Retinal pigment epithelial cell (primary cell): ENCODE measurements around the gene ARSG.
A peak's percentile ranks its signal among the peaks of the same experiment; 100 is the strongest.
"Not testable (repeated sequence)": the region's sequence is repeated elsewhere in the genome, so short reads cannot be mapped to it uniquely, and the experiment has no call there.

ENCODE experiments used
- DNase-seq: peaks from one replicate; pipeline ENCODE4 v3.0.0-alpha.2; 2010; ENCODE audit warnings: low read depth
- H3K4me3 ChIP-seq: 2 replicates; pipeline ENCODE4 v1.5.1; 2011; ENCODE audit warnings: mild to moderate bottlenecking, low read length, control low read depth, moderate library complexity
- TF ChIP-seq, protein P1 (sequence below): conservative IDR thresholded peaks from 2 replicates; pipeline ENCODE4 v1.5.1; 2011; ENCODE audit warnings: low read depth, low read length, control low read depth, inconsistent platforms

The ARSG gene

DNA sequence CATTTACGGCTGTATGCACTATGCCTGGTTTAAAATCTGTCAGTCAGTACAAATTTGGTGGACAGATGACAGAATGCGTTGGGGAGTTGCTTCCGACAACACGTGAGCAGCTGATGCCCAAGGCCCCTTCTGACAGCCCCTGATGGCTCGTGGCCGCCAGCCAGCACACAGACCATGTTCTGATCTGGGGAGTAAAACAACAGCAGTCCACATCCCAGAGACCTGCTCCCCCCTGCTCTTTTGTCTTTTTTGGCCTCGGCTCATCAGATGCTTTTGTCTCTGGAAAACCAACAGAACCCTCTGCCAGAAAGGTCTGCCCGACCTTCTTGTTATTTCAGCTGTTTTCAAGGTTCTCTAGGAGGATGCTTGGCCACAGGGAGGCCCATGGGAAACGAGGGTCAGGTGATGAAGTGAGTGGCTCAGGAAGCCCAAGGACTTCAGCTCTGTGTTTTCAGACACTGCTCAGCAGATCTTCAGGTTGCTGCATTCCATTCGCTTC, 10.8 kb downstream of the ARSG start:
- TF ChIP-seq, protein P1, sequence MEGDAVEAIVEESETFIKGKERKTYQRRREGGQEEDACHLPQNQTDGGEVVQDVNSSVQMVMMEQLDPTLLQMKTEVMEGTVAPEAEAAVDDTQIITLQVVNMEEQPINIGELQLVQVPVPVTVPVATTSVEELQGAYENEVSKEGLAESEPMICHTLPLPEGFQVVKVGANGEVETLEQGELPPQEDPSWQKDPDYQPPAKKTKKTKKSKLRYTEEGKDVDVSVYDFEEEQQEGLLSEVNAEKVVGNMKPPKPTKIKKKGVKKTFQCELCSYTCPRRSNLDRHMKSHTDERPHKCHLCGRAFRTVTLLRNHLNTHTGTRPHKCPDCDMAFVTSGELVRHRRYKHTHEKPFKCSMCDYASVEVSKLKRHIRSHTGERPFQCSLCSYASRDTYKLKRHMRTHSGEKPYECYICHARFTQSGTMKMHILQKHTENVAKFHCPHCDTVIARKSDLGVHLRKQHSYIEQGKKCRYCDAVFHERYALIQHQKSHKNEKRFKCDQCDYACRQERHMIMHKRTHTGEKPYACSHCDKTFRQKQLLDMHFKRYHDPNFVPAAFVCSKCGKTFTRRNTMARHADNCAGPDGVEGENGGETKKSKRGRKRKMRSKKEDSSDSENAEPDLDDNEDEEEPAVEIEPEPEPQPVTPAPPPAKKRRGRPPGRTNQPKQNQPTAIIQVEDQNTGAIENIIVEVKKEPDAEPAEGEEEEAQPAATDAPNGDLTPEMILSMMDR, result no peak

DNA sequence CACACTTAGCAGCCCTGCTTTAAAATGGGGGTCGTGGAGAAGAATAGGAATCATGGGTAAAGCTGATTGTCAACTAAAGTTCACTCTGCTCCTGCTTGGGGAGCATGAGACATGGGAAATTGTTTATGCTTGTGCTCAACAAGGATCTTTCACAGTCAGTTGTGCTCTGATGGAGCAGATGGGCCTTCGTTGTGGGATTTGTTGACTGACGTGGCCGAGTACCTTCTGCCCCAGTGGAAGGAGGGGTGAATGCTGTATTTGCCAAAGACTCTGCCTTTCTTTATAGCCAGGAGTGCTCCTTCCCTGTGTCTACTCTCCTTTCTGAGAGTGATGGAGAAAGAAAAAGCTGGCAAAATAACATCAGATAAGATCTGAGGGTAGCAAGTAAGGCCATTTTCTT, 11.4 kb downstream of the ARSG start:
- no peak for DNase-seq
- no peak overlapping the region for H3K4me3 ChIP-seq
- TF ChIP-seq, protein P1, result no peak

More for the DNA sequence above, 10.8 kb downstream of the ARSG start:
- H3K4me3 ChIP-seq, result no peak overlapping the region
- DNase-seq, result no peak

DNA sequence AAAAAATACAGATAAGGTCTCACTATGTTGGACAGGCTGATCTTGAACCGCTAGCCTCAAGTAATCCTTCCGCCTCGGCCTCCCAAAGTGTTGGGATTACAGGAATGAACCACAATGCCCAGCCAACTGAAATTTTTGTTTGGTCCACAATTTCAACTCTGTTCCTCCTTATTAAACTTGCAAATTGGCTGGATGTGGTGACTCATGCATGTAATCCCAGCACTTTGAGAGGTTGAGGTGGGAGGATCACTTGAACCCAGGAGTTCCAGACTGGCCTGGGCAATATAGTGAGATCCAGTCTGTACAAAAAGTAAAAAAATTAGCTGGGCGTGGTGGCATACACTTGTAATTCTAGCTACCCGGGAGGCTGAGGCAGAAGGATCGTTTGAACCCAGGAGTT, 13.4 kb downstream of the ARSG start:
- DNase-seq, result no peak
- TF ChIP-seq, protein P1, result no peak
- no peak overlapping the region for H3K4me3 ChIP-seq

DNA sequence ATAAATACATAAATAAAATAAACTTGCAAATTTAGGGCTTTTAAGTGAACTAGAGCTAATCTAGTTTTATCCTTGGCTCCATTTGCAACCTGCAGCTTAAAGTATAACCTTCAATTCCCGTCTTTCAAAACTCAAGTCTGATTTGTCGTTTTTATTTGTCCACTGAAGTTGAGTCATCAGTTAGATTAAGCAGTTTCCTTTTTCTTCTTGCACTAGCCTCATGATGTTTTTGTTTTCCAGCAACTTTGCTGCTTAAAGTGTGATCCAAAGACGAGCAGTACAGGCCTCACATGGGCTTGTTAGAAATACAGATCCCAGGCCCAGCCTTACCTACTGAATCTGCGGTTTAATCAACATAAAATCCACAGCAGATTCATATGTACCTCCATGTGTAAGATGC, 13.8 kb downstream of the ARSG start:
- no peak overlapping the region for H3K4me3 ChIP-seq
- DNase-seq, result peak; percentile 61
- TF ChIP-seq, protein P1, result no peak

DNA sequence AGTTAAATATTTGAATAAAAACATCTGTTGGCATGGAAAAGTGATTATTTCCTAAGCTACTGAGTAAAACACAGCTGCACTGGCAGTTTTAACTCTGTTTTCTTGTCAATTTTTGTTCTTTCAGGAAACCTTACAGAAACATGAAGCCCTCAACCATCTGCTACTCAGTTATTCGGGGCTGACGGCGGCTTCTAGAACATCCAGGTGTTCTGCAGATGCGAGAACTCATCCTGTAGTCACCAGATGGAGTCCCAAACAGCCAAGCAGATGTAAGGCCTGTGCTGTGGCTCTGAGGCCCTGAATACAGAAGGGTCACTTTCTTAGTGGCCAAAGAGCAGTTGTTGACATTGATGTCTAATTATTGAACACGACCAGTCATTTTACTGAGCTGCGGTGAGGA, 15.5 kb downstream of the ARSG start:
- TF ChIP-seq, protein P1, result no peak
- no peak overlapping the region for H3K4me3 ChIP-seq
- no peak for DNase-seq

DNA sequence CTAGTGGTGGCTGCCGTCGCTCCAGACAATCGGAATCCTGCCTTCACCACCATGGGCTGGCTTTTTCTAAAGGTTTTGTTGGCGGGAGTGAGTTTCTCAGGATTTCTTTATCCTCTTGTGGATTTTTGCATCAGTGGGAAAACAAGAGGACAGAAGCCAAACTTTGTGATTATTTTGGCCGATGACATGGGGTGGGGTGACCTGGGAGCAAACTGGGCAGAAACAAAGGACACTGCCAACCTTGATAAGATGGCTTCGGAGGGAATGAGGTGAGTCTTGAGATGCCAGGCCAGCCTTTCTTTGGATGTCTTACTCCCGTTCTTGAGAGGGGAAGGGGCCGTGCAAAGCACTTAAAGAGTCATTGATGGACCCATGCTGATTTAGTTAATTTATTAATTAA, 16.1 kb downstream of the ARSG start:
- TF ChIP-seq, protein P1, result no peak
- no peak overlapping the region for H3K4me3 ChIP-seq
- no peak for DNase-seq

DNA sequence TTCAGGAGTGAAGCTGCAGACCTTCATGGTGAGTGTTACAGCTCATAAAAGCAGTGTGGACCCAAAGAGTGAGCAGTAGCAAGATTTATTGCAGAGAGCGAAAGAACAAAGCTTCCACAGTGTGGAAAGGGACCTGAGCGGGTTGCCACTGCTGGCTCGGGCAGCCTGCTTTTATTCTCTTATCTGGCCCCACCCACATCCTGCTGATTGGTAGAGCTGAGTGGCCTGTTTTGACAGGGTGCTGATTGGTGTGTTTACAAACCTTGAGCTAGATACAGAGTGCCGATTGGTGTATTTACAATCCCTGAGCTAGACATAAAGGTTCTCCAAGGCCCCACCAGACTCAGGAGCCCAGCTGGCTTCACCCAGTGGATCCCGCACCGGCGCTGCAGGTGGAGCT, 17.2 kb downstream of the ARSG start:
- not testable (repeated sequence) for H3K4me3 ChIP-seq, DNase-seq

DNA sequence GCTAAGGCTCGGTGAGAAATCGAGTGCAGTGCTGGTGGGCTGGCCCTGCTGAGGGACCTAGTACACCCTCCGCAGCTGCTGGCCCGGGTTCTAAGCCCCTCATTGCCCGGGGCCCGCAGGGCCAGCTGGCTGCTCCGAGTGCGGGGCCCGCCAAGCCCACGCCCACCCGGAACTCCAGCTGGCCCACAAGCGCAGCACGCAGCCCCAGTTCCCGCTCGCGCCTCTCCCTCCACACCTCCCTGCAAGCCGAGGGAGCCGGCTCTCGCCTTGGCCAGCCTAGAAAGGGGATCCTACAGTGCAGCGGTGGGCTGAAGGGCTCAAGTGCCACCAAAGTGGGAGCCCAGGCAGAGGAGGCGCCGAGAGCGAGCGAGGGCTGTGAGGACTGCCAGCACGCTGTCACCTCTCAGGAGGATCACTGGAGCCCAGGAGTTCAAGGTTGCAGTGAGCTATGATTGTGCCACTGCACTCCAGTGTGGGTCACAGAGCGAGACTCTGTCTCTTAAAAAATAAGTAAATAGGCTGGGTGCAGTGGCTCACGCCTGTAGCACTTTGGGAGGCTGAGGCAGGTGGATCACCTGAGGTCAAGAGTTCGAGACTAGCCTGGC, 17.9 kb downstream of the ARSG start:
- not testable (repeated sequence) for H3K4me3 ChIP-seq, DNase-seq
